AG10803 (cell line): ENCODE measurements around the gene EYA3.

ENCODE experiments used
- DNase-seq: peaks from one replicate; pipeline ENCODE4 v3.0.0; 2010; ENCODE audit warnings: low read depth
- H3K4me3 ChIP-seq: 2 replicates; pipeline ENCODE4 v1.5.1; 2011; ENCODE audit warnings: mild to moderate bottlenecking, low read length, control low read depth
- CTCF ChIP-seq: conservative IDR thresholded peaks from 2 replicates; pipeline ENCODE4 v1.5.1; 2011; ENCODE audit warnings: mild to moderate bottlenecking, low read length, control low read depth, inconsistent platforms

EYA3 gene

GRCh38 chr1:27951396-27951795 is 137.0 kb downstream of the EYA3 start:
- no peak for DNase-seq
- TF ChIP-seq CTCF, result no peak
- H3K4me3 ChIP-seq, result no peak overlapping the region

- H3K4me3 ChIP-seq, result no peak overlapping the region
- no peak for TF ChIP-seq CTCF
- DNase-seq, result no peak
These were observed 139.4 kb downstream of the EYA3 start for GRCh38 chr1:27949027-27949426.

GRCh38 chr1:27945020-27945419 is 143.4 kb downstream of the EYA3 start:
- no peak for DNase-seq
- TF ChIP-seq CTCF, result no peak
- H3K4me3 ChIP-seq, result no peak overlapping the region

GRCh38 chr1:27941671-27942540 is 146.5 kb downstream of the EYA3 start:
- DNase-seq, result no peak
- no peak for TF ChIP-seq CTCF
- no peak overlapping the region for H3K4me3 ChIP-seq

- TF ChIP-seq CTCF, result no peak
- DNase-seq, result no peak
- H3K4me3 ChIP-seq, result no peak overlapping the region
These were observed 147.4 kb downstream of the EYA3 start for GRCh38 chr1:27940870-27941560.

GRCh38 chr1:27940297-27940696 is 148.1 kb downstream of the EYA3 start:
- peak; percentile 31 for DNase-seq
- TF ChIP-seq CTCF, result peak; percentile 46
- H3K4me3 ChIP-seq, result no peak overlapping the region

- no peak overlapping the region for H3K4me3 ChIP-seq
- no peak for DNase-seq
- TF ChIP-seq CTCF, result no peak
These were observed 149.9 kb downstream of the EYA3 start for GRCh38 chr1:27938488-27938887.
